HEK293 (cell line): ENCODE data around the gene IGDCC3.

Experiments
- BCL11A ChIP-seq: fragments of 450-650 bp; formaldehyde crosslinking; IDR thresholded peaks from 2 replicates; pipeline ENCODE4 v1.5.1; 2016; ENCODE audit warnings: low read depth, missing biosample characterization, missing genetic modification characterization
- GFI1B ChIP-seq: fragments of 450-650 bp; formaldehyde crosslinking; IDR thresholded peaks from 2 replicates; pipeline ENCODE4 v1.5.1; 2016; ENCODE audit warnings: missing biosample characterization, missing genetic modification characterization
- MYNN ChIP-seq: fragments of 450-650 bp; formaldehyde crosslinking; IDR thresholded peaks from 2 replicates; pipeline ENCODE4 v1.5.1; 2016; ENCODE audit warnings: missing biosample characterization, missing genetic modification characterization, borderline replicate concordance
- PATZ1 ChIP-seq: fragments of 450-650 bp; formaldehyde crosslinking; IDR thresholded peaks from 2 replicates; pipeline ENCODE4 v1.5.1; 2016; ENCODE audit warnings: missing biosample characterization, missing genetic modification characterization
- PRDM2 ChIP-seq: fragments of 450-650 bp; formaldehyde crosslinking; IDR thresholded peaks from 2 replicates; pipeline ENCODE4 v1.5.1; 2016; ENCODE audit warnings: missing biosample characterization, missing genetic modification characterization, borderline replicate concordance
- SETDB1 ChIP-seq: IDR thresholded peaks from one replicate; pipeline ENCODE4 v1.6.1; 2017; ENCODE audit warnings: mild to moderate bottlenecking, low read length, moderate library complexity, mixed read lengths; ENCODE audit not compliant: insufficient read length
- TRIM28 ChIP-seq: IDR thresholded peaks from 2 replicates; pipeline ENCODE4 v1.6.1; 2011; ENCODE audit warnings: low read length, control low read depth, borderline replicate concordance
- ZBTB11 ChIP-seq: fragments of 450-650 bp; formaldehyde crosslinking; conservative IDR thresholded peaks from 2 replicates; pipeline ENCODE4 v1.5.1; 2016; ENCODE audit warnings: low read depth, missing biosample characterization, missing genetic modification characterization
- ZBTB20 ChIP-seq: fragments of 450-650 bp; formaldehyde crosslinking; IDR thresholded peaks from 2 replicates; pipeline ENCODE4 v1.5.1; 2016; ENCODE audit warnings: missing biosample characterization, missing genetic modification characterization
- ZBTB21 ChIP-seq: fragments of 450-650 bp; formaldehyde crosslinking; IDR thresholded peaks from 2 replicates; pipeline ENCODE4 v1.5.1; 2017; ENCODE audit warnings: missing biosample characterization, missing genetic modification characterization
- ZEB2 ChIP-seq: fragments of 450-650 bp; formaldehyde crosslinking; IDR thresholded peaks from 2 replicates; pipeline ENCODE4 v1.5.1; 2016; ENCODE audit warnings: missing biosample characterization, missing genetic modification characterization
- ZNF114 ChIP-seq: fragments of 450-650 bp; formaldehyde crosslinking; IDR thresholded peaks from 2 replicates; pipeline ENCODE4 v1.5.0; 2017; ENCODE audit warnings: missing biosample characterization, missing genetic modification characterization
- ZNF121 ChIP-seq: fragments of 450-650 bp; formaldehyde crosslinking; IDR thresholded peaks from 2 replicates; pipeline ENCODE4 v1.5.1; 2016; ENCODE audit warnings: missing biosample characterization, missing genetic modification characterization
- ZNF132 ChIP-seq: fragments of 450-650 bp; formaldehyde crosslinking; IDR thresholded peaks from 2 replicates; pipeline ENCODE4 v1.5.1; 2017; ENCODE audit warnings: missing biosample characterization, missing genetic modification characterization, borderline replicate concordance
- ZNF146 ChIP-seq: fragments of 450-650 bp; formaldehyde crosslinking; IDR thresholded peaks from 2 replicates; pipeline ENCODE4 v1.5.1; 2016; ENCODE audit warnings: missing biosample characterization, missing genetic modification characterization
- ZNF148 ChIP-seq: fragments of 450-650 bp; formaldehyde crosslinking; IDR thresholded peaks from 2 replicates; pipeline ENCODE4 v1.5.0; 2017; ENCODE audit warnings: missing biosample characterization, missing genetic modification characterization, borderline replicate concordance
- ZNF175 ChIP-seq: fragments of 450-650 bp; formaldehyde crosslinking; IDR thresholded peaks from 2 replicates; pipeline ENCODE4 v1.5.1; 2016; ENCODE audit warnings: missing biosample characterization, missing genetic modification characterization
- ZNF350 ChIP-seq: fragments of 450-650 bp; formaldehyde crosslinking; IDR thresholded peaks from 2 replicates; pipeline ENCODE4 v1.5.0; 2017; ENCODE audit warnings: missing biosample characterization, mild to moderate bottlenecking, missing genetic modification characterization
- ZNF449 ChIP-seq: fragments of 450-650 bp; formaldehyde crosslinking; IDR thresholded peaks from 2 replicates; pipeline ENCODE4 v1.5.1; 2017; ENCODE audit warnings: missing biosample characterization, mild to moderate bottlenecking, missing genetic modification characterization, moderate library complexity
- ZNF558 ChIP-seq: fragments of 450-650 bp; formaldehyde crosslinking; IDR thresholded peaks from 2 replicates; pipeline ENCODE4 v1.5.1; 2016; ENCODE audit warnings: missing biosample characterization, missing genetic modification characterization
- ZNF596 ChIP-seq: fragments of 450-650 bp; IDR thresholded peaks from 2 replicates; pipeline ENCODE4 v1.5.0; 2018; ENCODE audit warnings: missing biosample characterization, mild to moderate bottlenecking, missing genetic modification characterization, moderate library complexity
- ZNF654 ChIP-seq: fragments of 450-650 bp; formaldehyde crosslinking; IDR thresholded peaks from 2 replicates; pipeline ENCODE4 v1.5.1; 2016; ENCODE audit warnings: low read depth, missing biosample characterization, missing genetic modification characterization
- ZNF670 ChIP-seq: fragments of 450-650 bp; formaldehyde crosslinking; IDR thresholded peaks from 2 replicates; pipeline ENCODE4 v1.5.1; 2016; ENCODE audit warnings: missing biosample characterization, missing genetic modification characterization, low read depth
- ZNF785 ChIP-seq: fragments of 450-650 bp; formaldehyde crosslinking; IDR thresholded peaks from 2 replicates; pipeline ENCODE4 v1.5.1; 2016; ENCODE audit warnings: missing biosample characterization, missing genetic modification characterization

The IGDCC3 gene

GRCh38 chr15:65286069-65286703, 91.6 kb downstream of the IGDCC3 start (continued):
- peak; percentile 59 for TF ChIP-seq ZNF449 (tag by site-specific recombination)
- no peak for TF ChIP-seq ZNF146 (tag by site-specific recombination)
- TF ChIP-seq ZNF175 (tag by site-specific recombination) = no peak
- TF ChIP-seq GFI1B (tag by site-specific recombination) = no peak
- TF ChIP-seq BCL11A (tag by site-specific recombination) = 0 out of 2 replicates have a peak, but pooled peaks have one; percentile 13
- TF ChIP-seq SETDB1 = no peak
- no peak for TF ChIP-seq ZNF114
- TF ChIP-seq ZNF596 (tag by site-specific recombination) = no peak; the same call in 1 of the 2 replicates
- 0 out of 2 replicates have a peak, but pooled peaks have one; percentile 51 for TF ChIP-seq MYNN (tag by site-specific recombination)
- TF ChIP-seq PRDM2 = peak; percentile 79; the same call in 1 of the 2 replicates
- TF ChIP-seq ZBTB20 = peak; percentile 92
- TF ChIP-seq ZNF350 = no peak
- no peak for TF ChIP-seq ZNF132
- TF ChIP-seq TRIM28 = 0 out of 2 replicates have a peak, but pooled peaks have one; percentile 9
- peak; percentile 34; the same call in 1 of the 2 replicates for TF ChIP-seq ZBTB21 (tag by site-specific recombination)
- no peak for TF ChIP-seq ZBTB11 (tag by site-specific recombination)
- no peak for TF ChIP-seq ZNF148 (tag by site-specific recombination)
- no peak for TF ChIP-seq ZNF670 (tag by site-specific recombination)
- TF ChIP-seq ZNF785 = no peak
- peak; percentile 62 for TF ChIP-seq ZEB2 (tag by site-specific recombination)
- no peak for TF ChIP-seq ZNF654
- TF ChIP-seq PATZ1 = no peak
- TF ChIP-seq ZNF558 (tag by site-specific recombination) = no peak
- peak; percentile 73 for TF ChIP-seq ZNF121 (tag by site-specific recombination)
